ENCODE data around the gene NEK4. TPM values are rescaled to one million over a fixed set of nuclear protein-coding genes. Genes with fewer than 3 reads are reported as not detected.

NEK4 gene
- total and polyA plus RNA-seq, 2 of the 13 experiments (the other 11 are each of a cell fraction or from before 2014, with no cell fraction given) = 16.5 to 38.0 TPM

GRCh38 chr3:52704611-52705437 lies 65.9 kb downstream of the NEK4 start (continued):
- TF ChIP-seq ZFYVE20 (CRISPR knock-in tag; IDR thresholded peaks at IDR 0.05; ENCODE audit: borderline replicate concordance, low read depth) (no peak), ZNF574 (CRISPR knock-in tag; IDR thresholded peaks at IDR 0.05) (peak; percentile 78), KDM5B (CRISPR knock-in tag; IDR thresholded peaks at IDR 0.05; ENCODE audit: borderline replicate concordance) (peak; percentile 48; the same call in 1 of the 2 replicates), ZNF318 (CRISPR knock-in tag; IDR thresholded peaks at IDR 0.05) (0 out of 2 replicates have a peak, but pooled peaks have one; percentile 27), ARID4A (CRISPR knock-in tag; IDR thresholded peaks at IDR 0.05; ENCODE audit: borderline replicate concordance) (peak; percentile 94), ZBTB25 (CRISPR knock-in tag; IDR thresholded peaks at IDR 0.05) (peak; percentile 69), GATA4 (IDR thresholded peaks at IDR 0.05; ENCODE audit: borderline replicate concordance, low read depth) (peak; percentile 36; the same call in 1 of the 2 replicates), EHMT2 (IDR thresholded peaks at IDR 0.05; ENCODE audit: borderline replicate concordance, low read depth, low read length) (no peak), TEAD3 (CRISPR knock-in tag; optimal IDR thresholded peaks at IDR 0.05; ENCODE audit: borderline replicate concordance) (peak; percentile 72), HOXA5 (CRISPR knock-in tag; IDR thresholded peaks at IDR 0.05) (peak; percentile 69; the same call in 1 of the 2 replicates), ZNF543 (CRISPR knock-in tag; IDR thresholded peaks at IDR 0.05) (no peak)

All from HepG2 (cell line).